Measurements from ENCODE around the gene PHACTR1.
A peak's percentile ranks its signal among the peaks of the same experiment; 100 is the strongest.
"Not testable (repeated sequence)": the region's sequence is repeated elsewhere in the genome, so short reads cannot be mapped to it uniquely, and the experiment has no call there.

PHACTR1 gene

GRCh38 chr6:12749531-12750379 lies 33.2 kb downstream of the PHACTR1 start:
- no peak for DNase-seq

GRCh38 chr6:12750416-12750815 lies 33.8 kb downstream of the PHACTR1 start:
- no peak for DNase-seq

GRCh38 chr6:12751694-12752325 lies 35.2 kb downstream of the PHACTR1 start:
- DNase-seq, result peak; percentile 70

GRCh38 chr6:12753036-12753435 lies 36.5 kb downstream of the PHACTR1 start:
- DNase-seq, result no peak

- DNase-seq, result no peak
Observed at GRCh38 chr6:12760226-12760625, 43.7 kb downstream of the PHACTR1 start.

- no peak for DNase-seq
Observed at GRCh38 chr6:12760911-12761310, 44.3 kb downstream of the PHACTR1 start.

- peak; percentile 66 for DNase-seq
Observed at GRCh38 chr6:12761376-12762115, 45.0 kb downstream of the PHACTR1 start.

GRCh38 chr6:12762731-12763434 lies 46.3 kb downstream of the PHACTR1 start:
- not testable (repeated sequence) for DNase-seq

- DNase-seq, result no peak
Observed at GRCh38 chr6:12766365-12766764, 49.8 kb downstream of the PHACTR1 start.

GRCh38 chr6:12767016-12767415 lies 50.4 kb downstream of the PHACTR1 start:
- no peak for DNase-seq

- DNase-seq, result no peak
Observed at GRCh38 chr6:12769556-12770256, 53.1 kb downstream of the PHACTR1 start.

GRCh38 chr6:12772416-12772815 lies 55.8 kb downstream of the PHACTR1 start:
- no peak for DNase-seq

GRCh38 chr6:12776291-12776690 lies 59.7 kb downstream of the PHACTR1 start:
- no peak for DNase-seq

GRCh38 chr6:12779772-12780171 lies 63.2 kb downstream of the PHACTR1 start:
- DNase-seq, result no peak

GRCh38 chr6:12782136-12782535 lies 65.6 kb downstream of the PHACTR1 start:
- DNase-seq, result no peak

- no peak for DNase-seq
Observed at GRCh38 chr6:12785301-12785700, 68.7 kb downstream of the PHACTR1 start.

GRCh38 chr6:12785921-12786320 lies 69.4 kb downstream of the PHACTR1 start:
- no peak for DNase-seq

GRCh38 chr6:12791371-12791770 lies 74.8 kb downstream of the PHACTR1 start:
- no peak for DNase-seq

GRCh38 chr6:12798326-12798725 lies 81.8 kb downstream of the PHACTR1 start:
- DNase-seq, result no peak

- DNase-seq, result no peak
Observed at GRCh38 chr6:12800120-12800519, 83.6 kb downstream of the PHACTR1 start.

GRCh38 chr6:12801141-12801540 lies 84.6 kb downstream of the PHACTR1 start:
- DNase-seq, result no peak

GRCh38 chr6:12802440-12802839 lies 85.9 kb downstream of the PHACTR1 start:
- DNase-seq, result no peak
